A673 (cell line): Measurements from ENCODE around the gene NUDC. TPM values are rescaled to one million over a fixed set of nuclear protein-coding genes. Genes with fewer than 3 reads are reported as not detected.
"Not testable (repeated sequence)": the region's sequence is repeated elsewhere in the genome, so short reads cannot be mapped to it uniquely, and the experiment has no call there.

Experiments
- BruUV-seq: library from RNA; stranded (reverse); fragments of 400-500 nt; replicated peaks from 2 replicates; lab custom pipeline; 2021; lab: Mats Ljungman, UMichigan
- CTCF ChIA-PET: fragments of 300-600 bp; sonication (Branson Sonifier 250); formaldehyde crosslinking; loops from one replicate; lab custom pipeline; 2022; ENCODE audit warnings: antibody characterized with exemption; lab: Charles Lee
- POLR2A ChIA-PET: fragments of 300-600 bp; sonication (Branson Sonifier 250); formaldehyde crosslinking; loops from one replicate; lab custom pipeline; 2022; ENCODE audit warnings: antibody characterized with exemption; ENCODE audit not compliant: low non-redundant PET; lab: Charles Lee
- DNase-seq: peaks from one replicate; pipeline ENCODE4 v3.0.0-alpha.2; 2015; ENCODE audit warnings: low spot score
- H3K27ac ChIP-seq: fragments of 200-600 bp; sonication (generic); 2 replicates; pipeline ENCODE4 v1.5.1; 2016; ENCODE audit warnings: mixed run types, low read depth, mild to moderate bottlenecking, mixed read lengths, antibody characterized with exemption, low read length; ENCODE audit not compliant: poor library complexity, severe bottlenecking
- H3K27me3 ChIP-seq: fragments of 200-600 bp; sonication (generic); replicated peaks from 2 replicates; pipeline ENCODE4 v1.6.1; 2017; ENCODE audit warnings: mixed run types, low read depth, mild to moderate bottlenecking, mixed read lengths, antibody characterized with exemption, low read length; ENCODE audit not compliant: insufficient read depth, poor library complexity
- H3K36me3 ChIP-seq: fragments of 200-600 bp; sonication (generic); 2 replicates; pipeline ENCODE4 v1.6.1; 2016; ENCODE audit warnings: mixed run types, mild to moderate bottlenecking, mixed read lengths, antibody characterized with exemption, low read length; ENCODE audit not compliant: insufficient read depth, poor library complexity, severe bottlenecking
- H3K4me1 ChIP-seq: fragments of 200-600 bp; sonication (generic); 2 replicates; pipeline ENCODE4 v1.6.1; 2017; ENCODE audit warnings: mixed run types, mild to moderate bottlenecking, mixed read lengths, antibody characterized with exemption, low read length; ENCODE audit not compliant: insufficient read depth, poor library complexity, severe bottlenecking
- H3K4me3 ChIP-seq: fragments of 200-600 bp; sonication (generic); 2 replicates; pipeline ENCODE4 v1.5.1; 2016; ENCODE audit warnings: low read depth, mixed run types, mild to moderate bottlenecking, mixed read lengths, low read length; ENCODE audit not compliant: poor library complexity, severe bottlenecking
- H3K9me3 ChIP-seq: fragments of 200-600 bp; sonication (generic); 2 replicates; pipeline ENCODE4 v1.6.1; 2016; ENCODE audit warnings: mixed run types, low read depth, mild to moderate bottlenecking, mixed read lengths, antibody characterized with exemption, low read length; ENCODE audit not compliant: poor library complexity, severe bottlenecking
- CTCF ChIP-seq: fragments of 300-800, 200-600 bp; sonication (generic); conservative IDR thresholded peaks from 2 replicates; pipeline ENCODE4 v1.5.1; 2017; ENCODE audit warnings: low read depth, mild to moderate bottlenecking, antibody characterized with exemption, low read length, moderate library complexity, mixed read lengths
- EZH2 ChIP-seq: fragments of 200-600 bp; sonication (generic); IDR thresholded peaks from 2 replicates; pipeline ENCODE4 v1.6.1; 2017; ENCODE audit warnings: borderline replicate concordance, low read depth, mild to moderate bottlenecking, mixed read lengths, antibody characterized with exemption, low read length; ENCODE audit not compliant: poor library complexity, severe bottlenecking
- intact Hi-C: fragments of 100-400 bp; cut with micrococcal nuclease; formaldehyde crosslinking; loops from one replicate; pipeline ENCODE4 v1.10.0; 2022; ENCODE audit not compliant: unreplicated experiment
- total RNA-seq: library from RNA; stranded (reverse); gene quantifications from 2 replicates; pipeline ENCODE4 v1.2.3, GENCODE V29; 2021

Gene NUDC
- total RNA-seq, 1 experiment from 2014 or later, result 187 TPM

DNA sequence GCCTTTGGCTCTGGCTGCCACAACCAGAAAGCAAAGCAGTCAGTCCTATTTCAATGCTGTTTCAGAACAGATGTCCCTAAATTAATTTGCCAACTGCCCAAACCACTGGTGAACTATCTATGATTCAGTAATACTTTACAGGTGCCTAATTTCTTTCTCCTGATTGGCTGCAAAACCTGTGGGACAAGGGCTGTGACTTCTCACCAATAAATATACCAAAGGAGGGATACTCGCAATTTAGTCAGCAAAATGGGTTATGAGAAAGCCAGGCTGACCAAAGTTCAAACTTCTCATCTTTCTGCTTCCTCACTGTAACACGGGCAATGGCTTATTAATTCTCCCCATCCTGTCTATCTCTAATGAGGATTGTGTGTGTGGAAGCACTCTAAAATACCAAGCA, 44.2 kb upstream of the NUDC start:
- BruUV-seq, result TSS peak; percentile 20
- intact Hi-C loops, result loop anchor here (5.0 kb wide), 2 partner anchors 65 to 275 kb away; no protein-coding TSS in a partner anchor

GRCh38 chr1:26879793-26880192, 41.8 kb upstream of the NUDC start:
- POLR2A ChIA-PET, result no interaction called here
- Histone ChIP-seq H3K4me3 (no peak overlapping the region), H3K4me1 (no peaks in the 10 kb centered on the region), H3K9me3 (no peaks in the 10 kb centered on the region), H3K36me3 (peaks cover 55% of the 10 kb centered on the region), H3K27ac (no peak overlapping the region), H3K27me3 (no peaks in the 10 kb centered on the region)
- no TSS peak for BruUV-seq
- TF ChIP-seq EZH2 (no peak), CTCF (no peak)
- intact Hi-C loops, result loop anchor here (5.0 kb wide), 2 partner anchors 67 to 277 kb away; no protein-coding TSS in a partner anchor
- CTCF ChIA-PET, result no interaction called here
- no peak for DNase-seq

More for the DNA sequence above, 44.2 kb upstream of the NUDC start:
- peaks cover 30% of the 10 kb centered on the region for H3K36me3 ChIP-seq
- H3K27me3 ChIP-seq, result no peaks in the 10 kb centered on the region
- H3K9me3 ChIP-seq, result no peaks in the 10 kb centered on the region
- H3K4me3 ChIP-seq, result no peak overlapping the region
- no peak overlapping the region for H3K27ac ChIP-seq
- POLR2A ChIA-PET, result no interaction called here
- CTCF ChIA-PET, result no interaction called here
- no peak for DNase-seq
- H3K4me1 ChIP-seq, result no peaks in the 10 kb centered on the region
- TF ChIP-seq CTCF (no peak), EZH2 (no peak)

GRCh38 chr1:26881611-26882010, 39.9 kb upstream of the NUDC start:
- intact Hi-C loops, BruUV-seq, CTCF ChIA-PET: not testable (repeated sequence)

More at GRCh38 chr1:26881611-26882010, 39.9 kb upstream of the NUDC start:
- DNase-seq, H3K9me3 ChIP-seq, H3K27ac ChIP-seq, H3K4me3 ChIP-seq, H3K27me3 ChIP-seq, H3K4me1 ChIP-seq: not testable (repeated sequence)
- H3K36me3 ChIP-seq, result peaks cover 64% of the 10 kb centered on the region
- POLR2A ChIA-PET, result interaction anchor here (0.7 kb wide), 1 partner anchor 135 kb away, joined by 3 read pairs; no protein-coding TSS in a partner anchor
